OCI-LY3 (cell line): ENCODE measurements around the gene KRT5.

Experiments
- CTCF ChIP-seq: fragments of 200-600, 300-600 bp; sonication (generic); IDR thresholded peaks from 2 replicates; pipeline ENCODE4 v1.5.1; 2014; ENCODE audit warnings: antibody characterized with exemption, low read length, low read depth
- EZH2phosphoT487 ChIP-seq: fragments of 200-600 bp; shearing (Covaris generic); IDR thresholded peaks from 2 replicates; pipeline ENCODE4 v1.6.1; 2018; ENCODE audit warnings: antibody characterized with exemption, mixed run types, low read depth

GRCh38 chr12:52566847-52567291, 46.7 kb upstream of the KRT5 start:
- TF ChIP-seq CTCF, result no peak
- no peak for TF ChIP-seq EZH2phosphoT487
